Heart left ventricle (tissue), 13 donors: ENCODE measurements around the gene IFITM5.

Source experiments
- POLR2A ChIP-seq, 2 donors: fragments of 450-650 bp; IDR thresholded peaks; one replicate each; pipeline ENCODE4 v1.6.1; 2017; ENCODE audit warnings: antibody characterized with exemption in 2 of 2, mild to moderate bottlenecking in 2 of 2, moderate library complexity in 2 of 2
- TF ChIP-seq, protein P1 (sequence below), 12 donors: fragments of 200-600 bp; sonication (generic) in 4 of 12; IDR thresholded peaks; one replicate each; pipeline versions ENCODE4 v1.5.0 to v1.8.0; 2018 to 2022; ENCODE audit warnings: antibody characterized with exemption in 12 of 12, mild to moderate bottlenecking in 5 of 12
- donor health status: ischemic (EF 13 %, LVEDD 7.1; RV severe dilation, severe dysfunction).
- donor health status: DM: no; HTN: yes; CAD: no.
- donor health status: DM: no; HTN: no; CAD: no.
- donor health status: ischemic (EF 25% LVEDD 6.9; RV normal size, moderate dysfunction).
- donor health status: ischemic (EF 25% LVEDD 5.7; RV mildly dilated, moderate dysfunction).
- donor health status: ischemic (EF 35%, LVEDD 5.7; RV mildly dilated, moderate dysfunction).
- donor health status: nonischemic (EF 11% LVEDD 7.7; RV severe dilation, severe dysfunction).
- donor health status: DM: yes; HTN: yes; CAD: no.
- donor health status: PGD.
- donor health status: ischemic (EF 29% LVEDD 5.4; RV normal size, mild dysfunction).
- donor health status: nonischemic (EF 23%, LVEDD 6.1; RV moderate dilation, normal function).

DNA sequence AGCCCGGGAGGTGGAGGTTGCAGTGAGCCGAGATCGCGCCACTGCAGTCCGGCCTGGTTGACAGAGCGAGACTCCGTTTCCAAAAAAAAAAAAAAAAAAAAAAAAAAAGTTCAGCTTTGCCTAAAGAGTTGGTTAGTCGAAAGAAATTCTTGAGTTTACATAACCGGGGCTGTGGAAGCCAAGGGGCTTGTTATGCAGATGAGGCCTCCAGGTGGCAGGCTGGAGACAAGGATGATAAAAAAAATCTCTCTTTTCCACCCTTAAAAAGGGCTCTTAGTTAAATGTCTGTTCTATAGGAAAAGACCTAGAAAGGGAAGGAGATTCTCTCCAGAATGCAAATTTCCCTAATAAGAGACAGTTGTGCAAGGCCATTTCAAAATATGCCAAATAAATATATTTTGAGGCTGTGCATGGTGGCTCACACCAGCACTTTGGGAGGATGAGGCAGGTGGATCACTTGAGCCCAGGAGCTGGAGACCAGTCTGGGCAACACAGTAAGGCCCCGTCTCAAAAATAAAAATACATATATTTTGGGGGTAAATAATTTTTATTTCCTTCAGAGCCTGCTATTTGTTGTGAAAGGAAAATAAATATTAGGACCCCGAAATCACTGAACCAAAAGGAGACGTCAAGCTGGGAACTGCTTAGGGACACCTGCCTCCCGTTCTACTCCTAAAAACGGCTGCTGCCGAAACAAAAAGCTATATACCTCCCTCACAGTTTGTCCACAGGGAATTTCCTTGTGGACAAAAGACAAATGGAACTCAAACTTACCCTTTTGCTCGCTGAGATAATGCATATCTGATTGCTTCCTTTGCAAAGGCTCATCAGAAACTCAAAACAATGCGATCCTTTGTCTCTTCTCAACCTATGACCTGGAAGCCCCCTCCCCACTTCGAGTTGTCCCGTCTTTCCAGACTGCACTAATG, 5.9 kb upstream of the IFITM5 start:
- TF ChIP-seq POLR2A (IDR thresholded peaks at IDR 0.05): no peak
- TF ChIP-seq, protein P1, sequence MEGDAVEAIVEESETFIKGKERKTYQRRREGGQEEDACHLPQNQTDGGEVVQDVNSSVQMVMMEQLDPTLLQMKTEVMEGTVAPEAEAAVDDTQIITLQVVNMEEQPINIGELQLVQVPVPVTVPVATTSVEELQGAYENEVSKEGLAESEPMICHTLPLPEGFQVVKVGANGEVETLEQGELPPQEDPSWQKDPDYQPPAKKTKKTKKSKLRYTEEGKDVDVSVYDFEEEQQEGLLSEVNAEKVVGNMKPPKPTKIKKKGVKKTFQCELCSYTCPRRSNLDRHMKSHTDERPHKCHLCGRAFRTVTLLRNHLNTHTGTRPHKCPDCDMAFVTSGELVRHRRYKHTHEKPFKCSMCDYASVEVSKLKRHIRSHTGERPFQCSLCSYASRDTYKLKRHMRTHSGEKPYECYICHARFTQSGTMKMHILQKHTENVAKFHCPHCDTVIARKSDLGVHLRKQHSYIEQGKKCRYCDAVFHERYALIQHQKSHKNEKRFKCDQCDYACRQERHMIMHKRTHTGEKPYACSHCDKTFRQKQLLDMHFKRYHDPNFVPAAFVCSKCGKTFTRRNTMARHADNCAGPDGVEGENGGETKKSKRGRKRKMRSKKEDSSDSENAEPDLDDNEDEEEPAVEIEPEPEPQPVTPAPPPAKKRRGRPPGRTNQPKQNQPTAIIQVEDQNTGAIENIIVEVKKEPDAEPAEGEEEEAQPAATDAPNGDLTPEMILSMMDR (IDR thresholded peaks at IDR 0.05): peak; percentile 55 to 76 (median 64)
